B cell (primary cell): Measurements from ENCODE around the gene USP12.

Experiments
- CTCF ChIP-seq: fragments of 200-600 bp; IDR thresholded peaks from one replicate; pipeline ENCODE4 v1.8.0; 2022; ENCODE audit warnings: antibody characterized with exemption, mild to moderate bottlenecking
- EZH2 ChIP-seq: IDR thresholded peaks from 2 replicates; pipeline ENCODE4 v1.6.1; 2012; ENCODE audit warnings: borderline replicate concordance, low read depth, mild to moderate bottlenecking, moderate library complexity, low read length; ENCODE audit not compliant: insufficient read depth, poor library complexity, severe bottlenecking

- TF ChIP-seq CTCF, result no peak
- no peak for TF ChIP-seq EZH2
These were observed 83.0 kb downstream of the USP12 start for GRCh38 chr13:27088619-27089018.
